GM06990 (cell line): Measurements from ENCODE around the gene PPP1R2.
"Not testable (repeated sequence)": the region's sequence is repeated elsewhere in the genome, so short reads cannot be mapped to it uniquely, and the experiment has no call there.

Experiments
- DNase-seq: peaks from one replicate; pipeline ENCODE4 v3.0.0-alpha.2; 2011; ENCODE audit not compliant: insufficient read length; ENCODE audit errors: extremely low read depth
- H3K27me3 ChIP-seq: replicated peaks from 2 replicates; pipeline ENCODE4 v1.6.0; 2011; ENCODE audit warnings: low read length; ENCODE audit not compliant: control insufficient read depth, insufficient read depth
- H3K36me3 ChIP-seq: 2 replicates; pipeline ENCODE4 v1.5.1; 2011; ENCODE audit warnings: low read length; ENCODE audit not compliant: control insufficient read depth, insufficient read depth
- H3K4me3 ChIP-seq: replicated peaks from 2 replicates; pipeline ENCODE4 v1.5.1; 2011; ENCODE audit warnings: low read depth, mild to moderate bottlenecking, control low read depth, low read length
- TF ChIP-seq, protein P1 (sequence below): IDR thresholded peaks from 2 replicates; pipeline ENCODE4 v1.5.1; 2011; ENCODE audit warnings: low read length, control low read depth, mild to moderate bottlenecking, inconsistent platforms; ENCODE audit not compliant: insufficient read depth, poor library complexity, severe bottlenecking

PPP1R2 gene

DNA sequence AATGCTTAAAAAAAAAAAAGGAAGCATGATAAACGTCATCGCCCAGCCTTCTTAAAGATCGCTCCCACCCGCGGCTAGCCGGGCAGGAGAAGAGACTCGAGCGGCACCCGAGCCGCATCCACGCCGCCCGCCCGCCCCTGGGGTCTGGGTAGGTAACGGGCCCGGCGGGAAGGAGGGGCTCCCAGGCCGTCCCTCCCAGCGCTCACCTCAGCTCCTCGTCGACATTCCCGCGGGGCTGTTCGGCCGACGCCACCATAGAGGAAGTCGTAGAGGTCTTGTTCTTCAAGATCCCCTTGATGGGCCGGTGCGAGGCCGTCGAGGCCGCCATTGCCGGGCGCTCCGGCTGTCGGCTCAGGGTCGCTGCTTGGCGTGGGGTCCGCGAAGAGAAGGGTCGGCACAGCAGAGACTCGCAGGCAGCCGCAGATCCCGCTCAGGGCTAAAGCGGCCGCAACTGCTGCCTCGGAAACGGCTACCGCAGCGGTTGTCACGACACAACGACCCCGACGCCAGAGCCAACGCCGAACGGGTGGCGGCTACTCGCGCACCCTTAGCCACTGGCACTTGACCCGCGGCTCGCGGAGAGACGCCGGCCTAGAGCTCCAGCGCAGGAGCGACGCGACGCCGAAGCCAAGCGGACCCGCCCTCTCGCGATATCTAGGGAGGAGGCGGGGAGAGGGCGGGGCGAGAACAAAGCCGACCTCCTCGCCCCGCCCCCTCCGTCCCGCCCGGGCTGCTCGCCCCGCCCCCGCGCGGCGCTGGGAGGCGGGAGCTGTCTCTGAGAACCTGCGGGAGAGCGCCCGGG is at the start of gene PPP1R2:
TSS of gene PPP1R2 (minus strand) at position 628 of the 802 bp plus-strand sequence. CDS start at position 328, 300 bp downstream.
- peak; percentile 92 for DNase-seq
- Histone ChIP-seq H3K4me3 (peak within 1 kb of the TSS; percentile 88), H3K27me3 (no peaks in the 10 kb centered on the region), H3K36me3 (no peaks in the 10 kb centered on the region)
- TF ChIP-seq, protein P1, sequence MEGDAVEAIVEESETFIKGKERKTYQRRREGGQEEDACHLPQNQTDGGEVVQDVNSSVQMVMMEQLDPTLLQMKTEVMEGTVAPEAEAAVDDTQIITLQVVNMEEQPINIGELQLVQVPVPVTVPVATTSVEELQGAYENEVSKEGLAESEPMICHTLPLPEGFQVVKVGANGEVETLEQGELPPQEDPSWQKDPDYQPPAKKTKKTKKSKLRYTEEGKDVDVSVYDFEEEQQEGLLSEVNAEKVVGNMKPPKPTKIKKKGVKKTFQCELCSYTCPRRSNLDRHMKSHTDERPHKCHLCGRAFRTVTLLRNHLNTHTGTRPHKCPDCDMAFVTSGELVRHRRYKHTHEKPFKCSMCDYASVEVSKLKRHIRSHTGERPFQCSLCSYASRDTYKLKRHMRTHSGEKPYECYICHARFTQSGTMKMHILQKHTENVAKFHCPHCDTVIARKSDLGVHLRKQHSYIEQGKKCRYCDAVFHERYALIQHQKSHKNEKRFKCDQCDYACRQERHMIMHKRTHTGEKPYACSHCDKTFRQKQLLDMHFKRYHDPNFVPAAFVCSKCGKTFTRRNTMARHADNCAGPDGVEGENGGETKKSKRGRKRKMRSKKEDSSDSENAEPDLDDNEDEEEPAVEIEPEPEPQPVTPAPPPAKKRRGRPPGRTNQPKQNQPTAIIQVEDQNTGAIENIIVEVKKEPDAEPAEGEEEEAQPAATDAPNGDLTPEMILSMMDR = no peak

DNA sequence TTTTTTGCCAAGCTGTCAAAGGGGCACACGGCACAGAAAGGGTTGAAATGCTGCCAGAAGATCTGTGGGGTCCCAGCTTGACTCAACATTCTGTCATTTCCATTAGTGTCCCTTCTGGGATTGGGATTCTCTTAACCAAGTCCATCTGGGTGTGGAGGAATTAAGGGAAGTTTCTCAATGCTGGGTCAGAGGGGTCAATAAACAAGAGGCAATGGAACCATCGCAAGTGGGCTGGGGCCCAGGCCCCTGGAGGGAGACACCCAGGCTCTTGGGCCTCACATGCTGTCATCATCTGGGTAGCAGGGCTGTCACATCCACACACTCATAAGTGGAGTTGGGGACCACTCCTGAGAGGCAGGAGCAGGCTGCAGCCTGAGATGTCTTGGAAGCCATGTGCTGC is 48.7 kb upstream of the PPP1R2 start:
- no peak for DNase-seq
- H3K4me3 ChIP-seq = no peak overlapping the region
- H3K36me3 ChIP-seq = no peaks in the 10 kb centered on the region
- no peaks in the 10 kb centered on the region for H3K27me3 ChIP-seq
- TF ChIP-seq, protein P1 = no peak

DNA sequence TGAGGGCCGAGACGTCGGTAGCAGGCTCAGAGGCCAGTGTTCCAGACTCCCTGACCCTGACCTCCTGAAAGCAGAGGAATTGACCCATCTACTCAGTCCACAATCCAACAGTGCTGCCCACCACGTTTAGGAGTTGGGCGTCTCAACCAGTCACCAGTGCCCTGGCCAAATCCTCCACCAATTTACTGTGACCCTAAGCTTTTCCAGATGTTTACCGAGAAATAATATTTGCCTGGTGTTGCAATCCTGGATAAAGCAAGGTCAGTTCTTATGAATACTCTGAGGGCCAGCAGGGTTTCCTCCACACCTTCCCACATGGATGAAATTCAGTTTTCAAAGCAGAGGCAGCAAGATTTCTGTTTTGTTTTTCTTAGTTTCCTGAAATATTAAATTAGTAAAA is 48.1 kb upstream of the PPP1R2 start:
- Histone ChIP-seq H3K36me3 (no peaks in the 10 kb centered on the region), H3K27me3 (no peaks in the 10 kb centered on the region), H3K4me3 (no peak overlapping the region)
- TF ChIP-seq, protein P1 = no peak
- no peak for DNase-seq

DNA sequence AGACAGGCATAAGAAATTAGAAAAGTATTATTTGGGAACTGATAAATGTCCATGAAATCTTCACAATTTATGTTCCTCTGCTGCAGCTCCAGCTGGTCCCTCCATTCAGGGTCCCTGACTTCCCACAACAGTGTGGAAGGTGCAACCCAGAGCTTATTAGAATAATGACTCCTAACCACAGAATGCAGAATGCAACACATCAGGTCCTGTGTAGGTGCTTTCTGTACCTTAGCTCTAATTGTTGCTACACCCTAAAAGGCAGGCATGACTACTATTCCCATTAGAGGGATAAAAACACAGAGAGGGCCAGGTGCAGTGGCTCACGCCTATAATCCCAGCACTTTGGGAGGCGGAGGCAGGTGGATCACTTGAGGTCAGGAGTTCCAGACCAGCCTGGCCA is 47.3 kb upstream of the PPP1R2 start:
- not testable (repeated sequence) for H3K36me3 ChIP-seq, H3K27me3 ChIP-seq, DNase-seq, H3K4me3 ChIP-seq

DNA sequence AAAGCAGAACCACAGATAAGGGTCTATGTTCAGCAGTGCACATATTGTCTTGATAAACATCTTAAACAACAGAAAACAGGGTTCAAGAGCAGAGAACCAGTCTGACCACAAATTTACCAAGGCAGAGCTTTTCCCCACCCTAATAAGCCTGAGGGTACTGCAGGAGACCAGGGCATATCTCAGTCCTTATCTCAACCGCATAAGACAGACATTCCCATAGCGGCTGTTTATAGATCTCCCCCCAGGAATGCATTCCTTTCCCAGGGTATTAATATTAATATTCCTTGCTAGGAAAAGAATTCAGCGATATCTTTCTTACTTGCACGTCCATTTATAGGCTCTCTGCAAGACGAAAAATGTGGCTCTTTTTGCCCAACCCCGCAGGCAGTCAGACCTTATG is 46.7 kb upstream of the PPP1R2 start:
- DNase-seq, H3K4me3 ChIP-seq, H3K36me3 ChIP-seq, H3K27me3 ChIP-seq: not testable (repeated sequence)

DNA sequence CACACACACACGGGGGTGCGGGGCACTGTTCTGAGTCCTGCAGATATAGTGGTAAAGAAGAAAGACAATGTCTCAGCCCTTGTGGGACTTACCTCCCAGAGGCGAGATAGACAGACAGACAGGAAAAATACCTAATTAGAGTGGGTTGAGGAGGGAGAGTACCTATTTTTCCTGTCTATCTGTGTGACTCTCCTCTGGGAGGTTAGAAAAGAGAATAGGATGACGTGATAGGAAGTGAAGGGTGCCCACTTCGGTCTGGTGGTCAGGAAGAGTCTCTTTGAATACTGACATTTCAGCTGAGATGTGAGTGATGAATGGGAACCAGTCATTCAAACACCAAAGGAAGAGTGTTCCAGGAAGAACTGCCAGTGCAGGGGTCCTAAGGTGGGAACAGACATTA is 44.7 kb upstream of the PPP1R2 start:
- Histone ChIP-seq H3K4me3 (no peak overlapping the region), H3K27me3 (no peaks in the 10 kb centered on the region), H3K36me3 (no peaks in the 10 kb centered on the region)
- DNase-seq = no peak
- TF ChIP-seq, protein P1 = no peak

DNA sequence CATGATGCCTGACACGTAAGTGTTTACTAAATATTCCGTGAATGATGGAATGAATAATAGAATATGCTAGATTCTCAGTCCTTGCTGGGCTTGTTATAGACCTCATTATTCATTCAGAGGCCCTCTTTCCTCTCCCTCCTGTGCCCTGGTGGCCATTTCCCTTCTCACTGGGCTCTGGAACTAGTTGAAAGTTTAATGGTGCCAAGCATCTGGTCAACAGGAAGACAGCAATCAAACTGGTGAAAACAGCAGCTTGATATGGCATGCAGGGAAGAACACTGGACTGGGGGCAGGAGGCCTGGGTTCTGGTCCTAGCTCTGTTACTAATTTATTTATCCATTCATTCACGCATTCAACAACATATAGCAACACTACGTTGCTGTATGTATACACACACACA is 44.3 kb upstream of the PPP1R2 start:
- Histone ChIP-seq H3K4me3 (no peak overlapping the region), H3K27me3 (no peaks in the 10 kb centered on the region), H3K36me3 (no peaks in the 10 kb centered on the region)
- no peak for DNase-seq
- TF ChIP-seq, protein P1 = no peak
